HG02678 (cell line): ENCODE measurements around the gene DNAJB13.

Source experiments
- ATAC-seq: cut with Tn5 transposase; IDR thresholded peaks from one replicate; pipeline ENCODE4 v1.9.1; 2021; ENCODE audit warnings: mild to moderate bottlenecking, moderate library complexity; ENCODE audit not compliant: unreplicated experiment

The DNAJB13 gene

GRCh38 chr11:73998846-73999575 lies 48.2 kb downstream of the DNAJB13 start:
- no peak for ATAC-seq

- ATAC-seq: no peak
Observed at GRCh38 chr11:73999581-74000306, 48.9 kb downstream of the DNAJB13 start.

- no peak for ATAC-seq
Observed at GRCh38 chr11:74000307-74001133, 49.7 kb downstream of the DNAJB13 start.

- no peak for ATAC-seq
Observed at GRCh38 chr11:74001822-74002286, 51.0 kb downstream of the DNAJB13 start.

- no peak for ATAC-seq
Observed at GRCh38 chr11:74002832-74003231, 52.0 kb downstream of the DNAJB13 start.

- no peak for ATAC-seq
Observed at GRCh38 chr11:74004046-74004695, 53.3 kb downstream of the DNAJB13 start.

GRCh38 chr11:74004759-74005615 lies 54.2 kb downstream of the DNAJB13 start:
- no peak for ATAC-seq

GRCh38 chr11:74005721-74006517 lies 55.1 kb downstream of the DNAJB13 start:
- ATAC-seq: no peak

GRCh38 chr11:74006743-74007304 lies 56.0 kb downstream of the DNAJB13 start:
- no peak for ATAC-seq

GRCh38 chr11:74007691-74008372 lies 57.0 kb downstream of the DNAJB13 start:
- ATAC-seq: no peak

GRCh38 chr11:74008373-74009229 lies 57.8 kb downstream of the DNAJB13 start, which contains the start of gene UCP3:
TSS of gene UCP3 (minus strand) at chr11:74009085. CDS start at chr11:74007042, 2,043 bp downstream.
- no peak for ATAC-seq

- ATAC-seq: no peak
Observed at GRCh38 chr11:74009230-74009547, 58.4 kb downstream of the DNAJB13 start.

GRCh38 chr11:74009675-74010305 lies 59.0 kb downstream of the DNAJB13 start:
- ATAC-seq: no peak

GRCh38 chr11:74010306-74011300 lies 59.8 kb downstream of the DNAJB13 start:
- ATAC-seq: no peak

- ATAC-seq: peak; percentile 70
Observed at GRCh38 chr11:74011360-74012073, 60.7 kb downstream of the DNAJB13 start.
